GM23338 (cell line): ENCODE measurements around the gene BRSK2. TPM values are rescaled to one million over a fixed set of nuclear protein-coding genes. Genes with fewer than 3 reads are reported as not detected.

ENCODE experiments used
- ATAC-seq: fragments of 200-7000 bp; cut with Tn5 transposase; 3 replicates; pipeline ENCODE4 v1.9.1; 2020
- DNase-seq: peaks from one replicate; pipeline ENCODE4 v3.0.0-alpha.2; 2015; ENCODE audit warnings: low spot score
- H2AFZ ChIP-seq: fragments of 200-600 bp; sonication (generic); 2 replicates; pipeline ENCODE4 v1.8.0; 2016; ENCODE audit warnings: antibody characterized with exemption, mild to moderate bottlenecking, moderate library complexity
- H3F3A ChIP-seq: fragments of 200-600 bp; sonication (generic); replicated peaks from 2 replicates; pipeline ENCODE4 v1.8.0; 2017; ENCODE audit warnings: antibody characterized with exemption, mixed run types, low read depth
- H3K27ac ChIP-seq: fragments of 200-600 bp; sonication (generic); 2 replicates; pipeline ENCODE4 v1.6.1; 2016; ENCODE audit warnings: low read depth
- H3K27me3 ChIP-seq: fragments of 200-600 bp; sonication (generic); 2 replicates; pipeline ENCODE4 v1.8.0; 2016; ENCODE audit warnings: mild to moderate bottlenecking, mixed run types, moderate library complexity; ENCODE audit not compliant: insufficient read depth
- H3K36me3 ChIP-seq: fragments of 200-600 bp; sonication (generic); 2 replicates; pipeline ENCODE4 v1.8.0; 2016; ENCODE audit warnings: mild to moderate bottlenecking; ENCODE audit not compliant: insufficient read depth
- H3K4me1 ChIP-seq: fragments of 200-600 bp; sonication (generic); 2 replicates; pipeline ENCODE4 v1.8.0; 2016; ENCODE audit warnings: mild to moderate bottlenecking, moderate library complexity; ENCODE audit not compliant: insufficient read depth
- H3K4me2 ChIP-seq: fragments of 200-600 bp; sonication (generic); 2 replicates; pipeline ENCODE4 v1.7.1; 2017; ENCODE audit warnings: mixed run types
- H3K4me3 ChIP-seq: fragments of 200-600 bp; sonication (generic); 2 replicates; pipeline ENCODE4 v1.6.1; 2016; ENCODE audit warnings: mixed run types
- H3K79me2 ChIP-seq: fragments of 200-600 bp; sonication (generic); replicated peaks from 2 replicates; pipeline ENCODE4 v1.8.0; 2017; ENCODE audit warnings: mild to moderate bottlenecking; ENCODE audit not compliant: insufficient read depth
- H3K9me2 ChIP-seq: fragments of 200-600 bp; sonication (generic); 2 replicates; pipeline ENCODE4 v1.8.0; 2017; ENCODE audit not compliant: insufficient read depth
- H4K20me1 ChIP-seq: fragments of 200-600 bp; sonication (generic); replicated peaks from 2 replicates; pipeline ENCODE4 v1.8.0; 2017; ENCODE audit warnings: mild to moderate bottlenecking; ENCODE audit not compliant: insufficient read depth
- H3K27ac Mint-ChIP-seq: 2 replicates; pipeline ENCODE4 v1.8.0; 2020; ENCODE audit warnings: inconsistent platforms, mild to moderate bottlenecking, moderate library complexity, mixed read lengths
- H3K27me3 Mint-ChIP-seq: 3 replicates; pipeline ENCODE4 v1.8.0; 2022; ENCODE audit warnings: low read depth, mild to moderate bottlenecking, moderate library complexity, mixed read lengths, inconsistent platforms; ENCODE audit not compliant: insufficient read depth, poor library complexity
- H3K36me3 Mint-ChIP-seq: 3 replicates; pipeline ENCODE4 v1.8.0; 2021; ENCODE audit warnings: low read depth, mild to moderate bottlenecking, inconsistent platforms, moderate library complexity, mixed read lengths
- H3K4me1 Mint-ChIP-seq: 3 replicates; pipeline ENCODE4 v1.8.0; 2020; ENCODE audit warnings: mild to moderate bottlenecking, inconsistent platforms, mixed read lengths
- H3K4me3 Mint-ChIP-seq: 3 replicates; pipeline ENCODE4 v1.8.0; 2021; ENCODE audit warnings: moderate library complexity, mild to moderate bottlenecking, inconsistent platforms, mixed read lengths
- H3K9me3 Mint-ChIP-seq: 3 replicates; pipeline ENCODE4 v1.8.0; 2020; ENCODE audit warnings: moderate library complexity, mild to moderate bottlenecking, inconsistent platforms, mixed read lengths
- CREB1 ChIP-seq: fragments of 250-450 bp; sonication (Bioruptor Pico); IDR thresholded peaks from 2 replicates; pipeline ENCODE4 v1.5.0; 2020; ENCODE audit warnings: low read depth, mild to moderate bottlenecking, moderate library complexity
- EZH2 ChIP-seq: fragments of 200-600 bp; sonication (generic); IDR thresholded peaks from one replicate; pipeline ENCODE4 v1.8.0; 2017; ENCODE audit warnings: antibody characterized with exemption, mild to moderate bottlenecking, low read depth; ENCODE audit not compliant: unreplicated experiment
- EZH2phosphoT487 ChIP-seq: fragments of 200-600 bp; sonication (generic); IDR thresholded peaks from one replicate; pipeline ENCODE4 v1.8.1; 2018; ENCODE audit warnings: antibody characterized with exemption; ENCODE audit not compliant: unreplicated experiment
- JUNB ChIP-seq: IDR thresholded peaks from one replicate; pipeline ENCODE4 v1.6.1; 2016; ENCODE audit warnings: antibody characterized with exemption; ENCODE audit not compliant: unreplicated experiment
- NANOG ChIP-seq: IDR thresholded peaks from 2 replicates; pipeline ENCODE4 v1.6.1; 2016; ENCODE audit warnings: antibody characterized with exemption, borderline replicate concordance
- POLR2AphosphoS5 ChIP-seq: IDR thresholded peaks from 2 replicates; pipeline ENCODE4 v1.6.1; 2016; ENCODE audit warnings: antibody characterized with exemption, low read depth
- STAT1 ChIP-seq: IDR thresholded peaks from one replicate; pipeline ENCODE4 v1.6.1; 2016; ENCODE audit warnings: antibody characterized with exemption; ENCODE audit not compliant: unreplicated experiment
- ZNF114 ChIP-seq: fragments of 250-450 bp; sonication (Bioruptor Pico); IDR thresholded peaks from 2 replicates; pipeline ENCODE4 v1.5.0; 2020; ENCODE audit warnings: mild to moderate bottlenecking, moderate library complexity
- ZNF331 ChIP-seq: fragments of 250-450 bp; sonication (Bioruptor Pico); IDR thresholded peaks from 2 replicates; pipeline ENCODE4 v1.5.0; 2020; ENCODE audit warnings: low read depth, mild to moderate bottlenecking, moderate library complexity
- polyA plus RNA-seq: library from polyadenylated mRNA; unstranded; fragments of >200 nt; fragmentation: Nextera tagmentation; extraction: Ambion mirVana; gene quantifications from 2 replicates; pipeline ENCODE4 v1.2.1, GENCODE V29; 2016
- total RNA-seq: library from RNA; depleted of rRNA; stranded (reverse); fragments of >200 nt; shearing (Covaris generic); gene quantifications from 2 replicates; pipeline ENCODE4 v1.2.3, GENCODE V29; 2014
- TF ChIP-seq, protein P1 (sequence below): IDR thresholded peaks from 2 replicates; pipeline ENCODE4 v1.6.1; 2016; ENCODE audit warnings: antibody characterized with exemption
- TF ChIP-seq, protein P2 (sequence below): fragments of 250-450 bp; sonication (Bioruptor Pico); IDR thresholded peaks from 2 replicates; pipeline ENCODE4 v1.5.0; 2020; ENCODE audit warnings: mild to moderate bottlenecking, moderate library complexity
- TF ChIP-seq, protein P3 (sequence below), 2 experiments: fragments of 200-600 bp in 1 of 2; sonication (generic) in 1 of 2; conservative IDR thresholded peaks; 2 replicates each; pipeline versions ENCODE4 v1.5.1 to v1.6.1; 2016 to 2017; ENCODE audit warnings: antibody characterized with exemption in 2 of 2, low read depth in 2 of 2, mild to moderate bottlenecking in 2 of 2, moderate library complexity in 1 of 2
- TF ChIP-seq, protein P4 (sequence below): IDR thresholded peaks from one replicate; pipeline ENCODE4 v1.6.1; 2018; ENCODE audit warnings: antibody characterized with exemption; ENCODE audit not compliant: unreplicated experiment

BRSK2 gene
- total and polyA plus RNA-seq, 2 experiments from 2014 or later, result 7.2 to 20.3 TPM

DNA sequence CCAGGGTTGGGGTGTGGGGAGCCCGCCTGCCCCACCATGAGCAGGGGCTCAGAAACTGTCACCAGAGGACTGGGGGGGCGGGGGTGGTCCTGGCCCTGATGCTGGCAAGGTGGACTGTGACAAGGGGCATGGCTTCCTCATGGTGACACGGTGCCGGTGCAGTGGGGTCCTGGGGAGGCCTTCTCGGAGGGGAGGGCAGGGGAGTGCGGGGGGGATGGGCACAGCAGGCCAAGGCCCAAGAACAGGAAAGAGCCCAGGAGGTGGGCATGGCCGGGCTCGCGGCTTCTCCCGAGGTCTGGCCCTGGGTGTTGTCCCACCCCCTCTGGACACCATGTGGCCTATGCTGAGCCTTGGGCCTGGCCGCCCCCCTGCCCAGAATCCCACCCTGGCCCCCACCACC lies 49.6 kb downstream of the BRSK2 start:
- Histone ChIP-seq H3K36me3 (no peaks in the 10 kb centered on the region), H3K27ac (no peak overlapping the region), H3K9me2 (no peaks in the 10 kb centered on the region), H4K20me1 (no peaks in the 10 kb centered on the region; the same call in 1 of the 2 replicates), H2AFZ (no peak overlapping the region), H3K79me2 (no peaks in the 10 kb centered on the region), H3K4me3 (no peak overlapping the region), H3F3A (no peaks in the 10 kb centered on the region), H3K4me2 (no peak overlapping the region), H3K4me1 (no peaks in the 10 kb centered on the region), H3K27me3 (no peaks in the 10 kb centered on the region)
- Mint-ChIP-seq H3K4me3 (no peak overlapping the region), H3K36me3 (no peaks in the 10 kb centered on the region; the same call in 1 of the 3 replicates), H3K4me1 (no peaks in the 10 kb centered on the region; the same call in 2 of the 3 replicates), H3K27me3 (peaks cover 5% of the 10 kb centered on the region), H3K9me3 (no peaks in the 10 kb centered on the region; the same call in 2 of the 3 replicates), H3K27ac (no peak overlapping the region)
- no peak for TF ChIP-seq NANOG
- no peak for TF ChIP-seq CREB1
- no peak for TF ChIP-seq JUNB
- TF ChIP-seq POLR2AphosphoS5, result no peak
- TF ChIP-seq, protein P1, sequence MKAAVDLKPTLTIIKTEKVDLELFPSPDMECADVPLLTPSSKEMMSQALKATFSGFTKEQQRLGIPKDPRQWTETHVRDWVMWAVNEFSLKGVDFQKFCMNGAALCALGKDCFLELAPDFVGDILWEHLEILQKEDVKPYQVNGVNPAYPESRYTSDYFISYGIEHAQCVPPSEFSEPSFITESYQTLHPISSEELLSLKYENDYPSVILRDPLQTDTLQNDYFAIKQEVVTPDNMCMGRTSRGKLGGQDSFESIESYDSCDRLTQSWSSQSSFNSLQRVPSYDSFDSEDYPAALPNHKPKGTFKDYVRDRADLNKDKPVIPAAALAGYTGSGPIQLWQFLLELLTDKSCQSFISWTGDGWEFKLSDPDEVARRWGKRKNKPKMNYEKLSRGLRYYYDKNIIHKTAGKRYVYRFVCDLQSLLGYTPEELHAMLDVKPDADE, result no peak
- TF ChIP-seq, protein P2, sequence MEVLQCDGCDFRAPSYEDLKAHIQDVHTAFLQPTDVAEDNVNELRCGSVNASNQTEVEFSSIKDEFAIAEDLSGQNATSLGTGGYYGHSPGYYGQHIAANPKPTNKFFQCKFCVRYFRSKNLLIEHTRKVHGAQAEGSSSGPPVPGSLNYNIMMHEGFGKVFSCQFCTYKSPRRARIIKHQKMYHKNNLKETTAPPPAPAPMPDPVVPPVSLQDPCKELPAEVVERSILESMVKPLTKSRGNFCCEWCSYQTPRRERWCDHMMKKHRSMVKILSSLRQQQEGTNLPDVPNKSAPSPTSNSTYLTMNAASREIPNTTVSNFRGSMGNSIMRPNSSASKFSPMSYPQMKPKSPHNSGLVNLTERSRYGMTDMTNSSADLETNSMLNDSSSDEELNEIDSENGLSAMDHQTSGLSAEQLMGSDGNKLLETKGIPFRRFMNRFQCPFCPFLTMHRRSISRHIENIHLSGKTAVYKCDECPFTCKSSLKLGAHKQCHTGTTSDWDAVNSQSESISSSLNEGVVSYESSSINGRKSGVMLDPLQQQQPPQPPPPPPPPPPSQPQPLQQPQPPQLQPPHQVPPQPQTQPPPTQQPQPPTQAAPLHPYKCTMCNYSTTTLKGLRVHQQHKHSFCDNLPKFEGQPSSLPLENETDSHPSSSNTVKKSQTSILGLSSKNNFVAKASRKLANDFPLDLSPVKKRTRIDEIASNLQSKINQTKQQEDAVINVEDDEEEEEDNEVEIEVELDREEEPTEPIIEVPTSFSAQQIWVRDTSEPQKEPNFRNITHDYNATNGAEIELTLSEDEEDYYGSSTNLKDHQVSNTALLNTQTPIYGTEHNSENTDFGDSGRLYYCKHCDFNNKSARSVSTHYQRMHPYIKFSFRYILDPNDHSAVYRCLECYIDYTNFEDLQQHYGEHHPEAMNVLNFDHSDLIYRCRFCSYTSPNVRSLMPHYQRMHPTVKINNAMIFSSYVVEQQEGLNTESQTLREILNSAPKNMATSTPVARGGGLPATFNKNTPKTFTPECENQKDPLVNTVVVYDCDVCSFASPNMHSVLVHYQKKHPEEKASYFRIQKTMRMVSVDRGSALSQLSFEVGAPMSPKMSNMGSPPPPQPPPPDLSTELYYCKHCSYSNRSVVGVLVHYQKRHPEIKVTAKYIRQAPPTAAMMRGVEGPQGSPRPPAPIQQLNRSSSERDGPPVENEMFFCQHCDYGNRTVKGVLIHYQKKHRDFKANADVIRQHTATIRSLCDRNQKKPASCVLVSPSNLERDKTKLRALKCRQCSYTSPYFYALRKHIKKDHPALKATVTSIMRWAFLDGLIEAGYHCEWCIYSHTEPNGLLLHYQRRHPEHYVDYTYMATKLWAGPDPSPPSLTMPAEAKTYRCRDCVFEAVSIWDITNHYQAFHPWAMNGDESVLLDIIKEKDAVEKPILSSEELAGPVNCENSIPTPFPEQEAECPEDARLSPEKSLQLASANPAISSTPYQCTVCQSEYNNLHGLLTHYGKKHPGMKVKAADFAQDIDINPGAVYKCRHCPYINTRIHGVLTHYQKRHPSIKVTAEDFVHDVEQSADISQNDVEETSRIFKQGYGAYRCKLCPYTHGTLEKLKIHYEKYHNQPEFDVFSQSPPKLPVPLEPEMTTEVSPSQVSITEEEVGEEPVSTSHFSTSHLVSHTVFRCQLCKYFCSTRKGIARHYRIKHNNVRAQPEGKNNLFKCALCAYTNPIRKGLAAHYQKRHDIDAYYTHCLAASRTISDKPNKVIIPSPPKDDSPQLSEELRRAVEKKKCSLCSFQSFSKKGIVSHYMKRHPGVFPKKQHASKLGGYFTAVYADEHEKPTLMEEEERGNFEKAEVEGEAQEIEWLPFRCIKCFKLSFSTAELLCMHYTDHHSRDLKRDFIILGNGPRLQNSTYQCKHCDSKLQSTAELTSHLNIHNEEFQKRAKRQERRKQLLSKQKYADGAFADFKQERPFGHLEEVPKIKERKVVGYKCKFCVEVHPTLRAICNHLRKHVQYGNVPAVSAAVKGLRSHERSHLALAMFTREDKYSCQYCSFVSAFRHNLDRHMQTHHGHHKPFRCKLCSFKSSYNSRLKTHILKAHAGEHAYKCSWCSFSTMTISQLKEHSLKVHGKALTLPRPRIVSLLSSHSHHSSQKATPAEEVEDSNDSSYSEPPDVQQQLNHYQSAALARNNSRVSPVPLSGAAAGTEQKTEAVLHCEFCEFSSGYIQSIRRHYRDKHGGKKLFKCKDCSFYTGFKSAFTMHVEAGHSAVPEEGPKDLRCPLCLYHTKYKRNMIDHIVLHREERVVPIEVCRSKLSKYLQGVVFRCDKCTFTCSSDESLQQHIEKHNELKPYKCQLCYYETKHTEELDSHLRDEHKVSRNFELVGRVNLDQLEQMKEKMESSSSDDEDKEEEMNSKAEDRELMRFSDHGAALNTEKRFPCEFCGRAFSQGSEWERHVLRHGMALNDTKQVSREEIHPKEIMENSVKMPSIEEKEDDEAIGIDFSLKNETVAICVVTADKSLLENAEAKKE (CRISPR knock-in tag), result no peak
- no peak for TF ChIP-seq ZNF331 (CRISPR knock-in tag)
- TF ChIP-seq, protein P3, sequence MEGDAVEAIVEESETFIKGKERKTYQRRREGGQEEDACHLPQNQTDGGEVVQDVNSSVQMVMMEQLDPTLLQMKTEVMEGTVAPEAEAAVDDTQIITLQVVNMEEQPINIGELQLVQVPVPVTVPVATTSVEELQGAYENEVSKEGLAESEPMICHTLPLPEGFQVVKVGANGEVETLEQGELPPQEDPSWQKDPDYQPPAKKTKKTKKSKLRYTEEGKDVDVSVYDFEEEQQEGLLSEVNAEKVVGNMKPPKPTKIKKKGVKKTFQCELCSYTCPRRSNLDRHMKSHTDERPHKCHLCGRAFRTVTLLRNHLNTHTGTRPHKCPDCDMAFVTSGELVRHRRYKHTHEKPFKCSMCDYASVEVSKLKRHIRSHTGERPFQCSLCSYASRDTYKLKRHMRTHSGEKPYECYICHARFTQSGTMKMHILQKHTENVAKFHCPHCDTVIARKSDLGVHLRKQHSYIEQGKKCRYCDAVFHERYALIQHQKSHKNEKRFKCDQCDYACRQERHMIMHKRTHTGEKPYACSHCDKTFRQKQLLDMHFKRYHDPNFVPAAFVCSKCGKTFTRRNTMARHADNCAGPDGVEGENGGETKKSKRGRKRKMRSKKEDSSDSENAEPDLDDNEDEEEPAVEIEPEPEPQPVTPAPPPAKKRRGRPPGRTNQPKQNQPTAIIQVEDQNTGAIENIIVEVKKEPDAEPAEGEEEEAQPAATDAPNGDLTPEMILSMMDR (conservative IDR thresholded peaks at IDR 0.05; ENCODE audit: low read depth in 2 of 2), result no peak
- TF ChIP-seq EZH2, result no peak
- TF ChIP-seq, protein P4, sequence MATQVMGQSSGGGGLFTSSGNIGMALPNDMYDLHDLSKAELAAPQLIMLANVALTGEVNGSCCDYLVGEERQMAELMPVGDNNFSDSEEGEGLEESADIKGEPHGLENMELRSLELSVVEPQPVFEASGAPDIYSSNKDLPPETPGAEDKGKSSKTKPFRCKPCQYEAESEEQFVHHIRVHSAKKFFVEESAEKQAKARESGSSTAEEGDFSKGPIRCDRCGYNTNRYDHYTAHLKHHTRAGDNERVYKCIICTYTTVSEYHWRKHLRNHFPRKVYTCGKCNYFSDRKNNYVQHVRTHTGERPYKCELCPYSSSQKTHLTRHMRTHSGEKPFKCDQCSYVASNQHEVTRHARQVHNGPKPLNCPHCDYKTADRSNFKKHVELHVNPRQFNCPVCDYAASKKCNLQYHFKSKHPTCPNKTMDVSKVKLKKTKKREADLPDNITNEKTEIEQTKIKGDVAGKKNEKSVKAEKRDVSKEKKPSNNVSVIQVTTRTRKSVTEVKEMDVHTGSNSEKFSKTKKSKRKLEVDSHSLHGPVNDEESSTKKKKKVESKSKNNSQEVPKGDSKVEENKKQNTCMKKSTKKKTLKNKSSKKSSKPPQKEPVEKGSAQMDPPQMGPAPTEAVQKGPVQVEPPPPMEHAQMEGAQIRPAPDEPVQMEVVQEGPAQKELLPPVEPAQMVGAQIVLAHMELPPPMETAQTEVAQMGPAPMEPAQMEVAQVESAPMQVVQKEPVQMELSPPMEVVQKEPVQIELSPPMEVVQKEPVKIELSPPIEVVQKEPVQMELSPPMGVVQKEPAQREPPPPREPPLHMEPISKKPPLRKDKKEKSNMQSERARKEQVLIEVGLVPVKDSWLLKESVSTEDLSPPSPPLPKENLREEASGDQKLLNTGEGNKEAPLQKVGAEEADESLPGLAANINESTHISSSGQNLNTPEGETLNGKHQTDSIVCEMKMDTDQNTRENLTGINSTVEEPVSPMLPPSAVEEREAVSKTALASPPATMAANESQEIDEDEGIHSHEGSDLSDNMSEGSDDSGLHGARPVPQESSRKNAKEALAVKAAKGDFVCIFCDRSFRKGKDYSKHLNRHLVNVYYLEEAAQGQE, result no peak
- no peak for TF ChIP-seq ZNF114 (CRISPR knock-in tag)
- no peak for TF ChIP-seq STAT1
- TF ChIP-seq EZH2phosphoT487, result no peak
- DNase-seq, result no peak
- no peak for ATAC-seq
